Transverse colon (tissue), 4 donors: ENCODE results near the gene LIPA. TPM values are rescaled to one million over a fixed set of nuclear protein-coding genes. Genes with fewer than 3 reads are reported as not detected.
A peak's percentile ranks its signal among the peaks of the same experiment; 100 is the strongest.

ENCODE experiments used
- DNase-seq: peaks from one replicate; pipeline ENCODE4 v3.0.0-alpha.2; 2019
- H3K27ac ChIP-seq, 4 donors: fragments of 200-600 bp; sonication (generic); 2 replicates each; pipeline ENCODE4 v1.5.1; 2016 to 2018; ENCODE audit warnings: inconsistent platforms in 4 of 4
- H3K27me3 ChIP-seq: fragments of 200-600 bp; sonication (generic); 2 replicates; pipeline ENCODE4 v1.5.1; 2017; ENCODE audit warnings: inconsistent platforms
- H3K36me3 ChIP-seq, 4 donors: fragments of 200-600 bp; sonication (generic); 2 replicates each; pipeline ENCODE4 v1.5.1; 2017 to 2019; ENCODE audit warnings: inconsistent platforms in 4 of 4
- H3K4me1 ChIP-seq, 4 donors: fragments of 200-600 bp; sonication (generic); 2 replicates each; pipeline ENCODE4 v1.5.1; 2017 to 2020; ENCODE audit warnings: inconsistent platforms in 4 of 4
- H3K4me3 ChIP-seq, 4 donors: fragments of 200-600 bp; sonication (generic); 1 replicate in 1 of 4; 2 replicates in 3 of 4; pipeline versions ENCODE4 v1.5.1 to v1.6.1; 2017 to 2019; ENCODE audit warnings: inconsistent platforms in 4 of 4
- H3K9me3 ChIP-seq, 2 donors: fragments of 200-600 bp; sonication (generic); 2 replicates each; pipeline ENCODE4 v1.5.1; 2017 to 2019; ENCODE audit warnings: inconsistent platforms in 2 of 2
- CTCF ChIP-seq, 5 experiments: fragments of 200-600 bp in 3 of 5; fragments of 450-650 bp in 2 of 5; sonication (generic) in 3 of 5; IDR thresholded peaks; 1 replicate in 2 of 5; 2 replicates in 3 of 5; pipeline ENCODE4 v1.5.1; 2016 to 2017; ENCODE audit warnings: antibody characterized with exemption in 5 of 5, inconsistent platforms in 3 of 5, mild to moderate bottlenecking in 2 of 5, moderate library complexity in 1 of 5
- EP300 ChIP-seq: sonication (generic); formaldehyde crosslinking; IDR thresholded peaks from one replicate; pipeline ENCODE4 v1.6.1; 2017; ENCODE audit warnings: antibody characterized with exemption, low read depth
- POLR2A ChIP-seq: fragments of 450-650 bp; IDR thresholded peaks from one replicate; pipeline ENCODE4 v1.6.1; 2016; ENCODE audit warnings: antibody characterized with exemption, mild to moderate bottlenecking, moderate library complexity
- POLR2AphosphoS5 ChIP-seq, 3 donors: sonication (generic); formaldehyde crosslinking; IDR thresholded peaks; one replicate each; pipeline ENCODE4 v1.6.1; 2016; ENCODE audit warnings: antibody characterized with exemption in 3 of 3
- WGBS, 2 donors: methylation state at CpG; one replicate each; pipeline ENCODE4 v1.1.5; 2018; ENCODE audit warnings: low coverage in 1 of 2; 5-methylcytosine and 5-hydroxymethylcytosine counted together
- in situ Hi-C, 4 donors: fragments of 200-750 bp; cut with MboI; loops; one replicate each; pipeline versions ENCODE4 v1.15.0 to v1.15.1; 2017; ENCODE audit warnings: low sequenced_read_pairs in 3 of 4, low pct_ligation_motif_present in 1 of 4, low pct_unique_long_range_greater_than_20kb in 1 of 4
- intact Hi-C: fragments of 100-400 bp; cut with DNase I; formaldehyde crosslinking; loops from one replicate; pipeline ENCODE4 v1.15.1; 2023; ENCODE audit warnings: low total_unique reads
- total RNA-seq, 4 donors: library from RNA; depleted of rRNA; stranded (reverse); fragments of >200 nt; gene quantifications; one replicate each; pipeline ENCODE4 v1.1.0, GENCODE V29; 2016

LIPA gene
- total RNA-seq, 4 donors from 2014 or later: 3.6 to 23.8 (median 12.1) TPM

- DNase-seq: peak; percentile 28
- Histone ChIP-seq H3K9me3 (no peaks in the 10 kb centered on the region), H3K4me3 (no peak overlapping the region), H3K4me1 (peaks cover 10 to 19% (median 13%) of the 10 kb centered on the region in 4 donors), H3K27ac (peak overlapping the region; percentile 67 to 87 (median 78)), H3K27me3 (no peaks in the 10 kb centered on the region), H3K36me3 (no peaks in the 10 kb centered on the region)
- intact Hi-C loops (no loop called here), in situ Hi-C loops (no loop called here)
- TF ChIP-seq CTCF (IDR thresholded peaks at IDR 0.05) (no peak), EP300 (no peak), POLR2AphosphoS5 (IDR thresholded peaks at IDR 0.05) (peak in 2 of 3 donors; percentile 37 to 39), POLR2A (no peak)
- WGBS, 2 donors: 29 to 30% methylated on average over 2 to 4 of the region's 4 CpGs
These were observed 32.4 kb upstream of the LIPA start for GRCh38 chr10:89283936-89284475.

GRCh38 chr10:89283025-89283935 lies 31.7 kb upstream of the LIPA start:
- no peak for DNase-seq
- peak in 1 of 5 experiments; percentile 19 for TF ChIP-seq CTCF (IDR thresholded peaks at IDR 0.05)
- no peak for TF ChIP-seq EP300
- no peak for TF ChIP-seq POLR2AphosphoS5 (IDR thresholded peaks at IDR 0.05)
- TF ChIP-seq POLR2A: no peak
- H3K36me3 ChIP-seq: no peaks in the 10 kb centered on the region
- no peaks in the 10 kb centered on the region for H3K27me3 ChIP-seq
- peaks cover 11 to 25% (median 14%) of the 10 kb centered on the region in 4 donors for H3K4me1 ChIP-seq
- H3K9me3 ChIP-seq: no peaks in the 10 kb centered on the region
- 50 to 56% methylated on average over 4 to 6 of the region's 6 CpGs for WGBS, 2 donors
- peak overlapping the region; percentile 67 to 87 (median 78) for H3K27ac ChIP-seq
- no peak overlapping the region for H3K4me3 ChIP-seq
- intact Hi-C loops: no loop called here
- in situ Hi-C loops: no loop called here

GRCh38 chr10:89281606-89282395 lies 30.2 kb upstream of the LIPA start:
- intact Hi-C loops (no loop called here), in situ Hi-C loops (no loop called here)
- no peak for DNase-seq
- H3K9me3 ChIP-seq: no peaks in the 10 kb centered on the region
- no peaks in the 10 kb centered on the region for H3K36me3 ChIP-seq
- TF ChIP-seq POLR2A (no peak), CTCF (IDR thresholded peaks at IDR 0.05) (no peak), EP300 (no peak), POLR2AphosphoS5 (IDR thresholded peaks at IDR 0.05) (no peak)
- 74 to 80% methylated on average over 4 of the region's 4 CpGs for WGBS, 2 donors
- H3K4me3 ChIP-seq: no peak overlapping the region
- H3K27ac ChIP-seq: no peak overlapping the region
- no peaks in the 10 kb centered on the region for H3K27me3 ChIP-seq
- peaks cover 13 to 35% (median 21%) of the 10 kb centered on the region in 4 donors for H3K4me1 ChIP-seq

GRCh38 chr10:89280508-89280907 lies 28.9 kb upstream of the LIPA start:
- no peak overlapping the region for H3K4me3 ChIP-seq
- DNase-seq: no peak
- peaks cover 13 to 35% (median 21%) of the 10 kb centered on the region in 4 donors for H3K4me1 ChIP-seq
- H3K27ac ChIP-seq: no peak overlapping the region
- no peaks in the 10 kb centered on the region for H3K9me3 ChIP-seq
- TF ChIP-seq CTCF (IDR thresholded peaks at IDR 0.05) (no peak), EP300 (no peak), POLR2A (no peak), POLR2AphosphoS5 (IDR thresholded peaks at IDR 0.05) (no peak)
- no peaks in the 10 kb centered on the region for H3K36me3 ChIP-seq
- H3K27me3 ChIP-seq: no peaks in the 10 kb centered on the region
- in situ Hi-C loops (no loop called here), intact Hi-C loops (no loop called here)
- WGBS, 2 donors: 82 to 89% methylated on average over 3 of the region's 3 CpGs
